HG03196 (cell line): ENCODE results near the gene CCZ1.
"Not testable (repeated sequence)": the region's sequence is repeated elsewhere in the genome, so short reads cannot be mapped to it uniquely, and the experiment has no call there.

Source experiments
- ATAC-seq: cut with Tn5 transposase; IDR thresholded peaks from one replicate; pipeline ENCODE4 v1.9.1; 2021; ENCODE audit not compliant: unreplicated experiment

The CCZ1 gene

DNA sequence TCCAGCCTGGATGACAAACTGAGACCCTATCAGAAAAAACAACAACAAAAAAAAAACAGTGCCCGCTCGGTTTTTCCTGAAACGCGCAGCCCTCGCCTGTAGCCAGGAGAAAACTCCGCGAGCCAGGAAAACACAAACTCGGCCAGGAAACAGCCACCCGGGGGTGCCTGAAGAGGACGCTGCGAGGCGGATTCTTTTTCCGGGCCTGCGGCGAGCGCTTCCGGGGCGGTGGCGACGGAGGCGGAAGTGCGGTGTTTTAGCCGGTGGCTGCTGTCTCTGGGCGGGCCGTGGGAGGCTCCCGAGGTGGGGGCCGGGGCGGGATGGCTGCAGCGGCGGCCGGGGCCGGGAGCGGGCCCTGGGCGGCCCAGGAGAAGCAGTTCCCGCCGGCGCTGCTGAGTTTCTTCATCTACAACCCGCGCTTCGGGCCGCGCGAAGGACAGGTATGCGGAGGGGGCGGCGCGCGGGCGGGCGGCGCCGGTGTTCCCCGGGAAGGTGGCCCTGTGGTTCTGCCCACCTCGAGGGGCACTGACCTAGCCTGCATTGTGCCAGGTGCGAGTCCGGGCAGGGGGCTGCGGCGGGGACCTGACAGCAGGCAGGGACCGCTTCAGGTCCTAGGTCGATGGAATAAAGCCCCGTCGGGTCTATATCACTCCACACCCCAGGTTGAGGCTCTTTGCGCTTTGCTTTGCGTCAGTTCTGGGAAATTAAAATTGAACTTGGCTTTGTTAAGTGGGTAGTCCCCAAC lies at the start of gene CCZ1:
CCZ1 (plus strand) TSS at position 254 of the 745 bp plus-strand sequence; CDS start at position 321, 67 bp downstream.
- peak; percentile 78 for ATAC-seq

DNA sequence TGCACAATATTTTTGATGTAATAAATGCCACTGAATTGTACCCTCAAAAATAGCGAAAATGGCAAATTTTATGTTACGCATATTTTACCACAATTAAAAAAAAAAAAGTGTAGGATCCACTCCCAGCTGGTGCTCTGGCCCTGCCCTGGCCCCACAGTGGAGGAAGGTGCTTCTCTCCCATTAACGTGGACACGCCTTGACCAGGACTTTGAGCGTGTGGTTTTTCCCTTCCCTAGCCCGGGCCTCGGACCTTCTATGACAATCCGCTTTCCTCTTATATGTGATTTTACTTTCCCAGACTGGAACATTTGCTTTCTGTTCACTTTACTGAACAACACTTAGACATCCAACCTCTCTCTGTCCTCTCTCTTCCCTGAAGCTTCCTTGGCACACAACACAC lies 47.6 kb upstream of the CCZ1 start:
- no peak for ATAC-seq

DNA sequence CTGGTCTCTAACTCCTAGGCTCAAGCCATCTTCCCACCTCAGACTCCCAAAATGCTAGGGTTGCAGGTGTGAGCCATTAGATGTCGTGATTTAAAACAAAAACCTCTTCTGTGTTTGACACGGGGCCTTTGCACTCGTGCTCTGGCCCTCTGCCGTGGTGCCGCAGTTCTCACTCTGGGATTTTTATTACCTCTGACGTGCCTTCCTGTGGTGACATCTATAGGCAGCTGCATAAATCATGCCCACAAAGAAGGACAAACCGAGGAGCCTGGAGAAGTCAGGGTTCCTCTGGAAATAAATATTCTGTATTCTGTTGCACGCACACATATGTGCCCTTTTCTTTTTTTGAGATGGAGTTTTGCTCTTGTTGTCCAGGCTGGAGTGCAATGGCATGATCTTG lies 43.8 kb upstream of the CCZ1 start:
- no peak for ATAC-seq

DNA sequence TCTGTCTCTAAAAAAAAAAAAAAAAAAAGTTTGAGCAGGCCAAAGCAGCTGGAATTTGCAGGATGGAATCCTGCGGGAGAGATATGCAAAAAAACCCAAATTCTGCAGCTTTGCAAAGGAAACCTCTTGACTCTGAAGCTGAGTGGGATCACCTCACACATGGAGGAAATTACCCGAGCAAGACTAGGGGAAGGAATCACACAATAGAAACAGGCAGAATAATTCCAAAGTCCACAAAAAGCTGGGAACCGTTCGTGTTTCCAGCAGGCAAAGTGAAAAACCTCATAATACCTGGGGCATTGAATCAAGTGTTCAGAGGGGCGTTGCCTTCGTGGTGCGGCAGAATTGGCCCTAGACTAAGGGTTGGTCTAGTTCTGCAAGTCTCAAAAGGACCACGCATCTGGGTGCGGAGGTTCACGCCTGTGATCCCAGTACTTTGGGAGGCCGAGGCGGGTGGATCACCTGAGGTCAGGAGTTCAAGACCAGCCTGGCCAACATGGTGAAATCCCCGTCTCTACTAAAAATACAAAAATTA lies 41.4 kb upstream of the CCZ1 start:
- not testable (repeated sequence) for ATAC-seq

DNA sequence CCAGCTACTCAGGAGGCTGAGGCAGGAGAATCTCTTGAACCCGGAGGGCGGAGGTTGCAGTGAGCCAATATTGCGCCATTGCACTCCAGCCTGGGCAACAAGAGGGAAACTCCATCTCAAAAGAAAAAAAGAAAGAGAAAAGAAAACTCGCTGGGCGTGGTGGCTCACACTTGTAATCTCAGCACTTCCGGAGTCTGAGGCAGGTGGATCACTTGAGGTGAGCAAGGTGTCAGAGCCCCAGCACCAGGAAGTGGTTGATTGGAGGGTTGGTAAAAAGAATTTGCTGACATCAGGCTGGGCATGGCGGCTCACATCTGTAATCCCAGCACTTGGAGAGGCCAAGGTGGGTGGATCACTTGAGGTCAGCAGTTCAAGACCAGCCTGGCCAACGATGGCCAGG lies 40.0 kb upstream of the CCZ1 start:
- not testable (repeated sequence) for ATAC-seq

DNA sequence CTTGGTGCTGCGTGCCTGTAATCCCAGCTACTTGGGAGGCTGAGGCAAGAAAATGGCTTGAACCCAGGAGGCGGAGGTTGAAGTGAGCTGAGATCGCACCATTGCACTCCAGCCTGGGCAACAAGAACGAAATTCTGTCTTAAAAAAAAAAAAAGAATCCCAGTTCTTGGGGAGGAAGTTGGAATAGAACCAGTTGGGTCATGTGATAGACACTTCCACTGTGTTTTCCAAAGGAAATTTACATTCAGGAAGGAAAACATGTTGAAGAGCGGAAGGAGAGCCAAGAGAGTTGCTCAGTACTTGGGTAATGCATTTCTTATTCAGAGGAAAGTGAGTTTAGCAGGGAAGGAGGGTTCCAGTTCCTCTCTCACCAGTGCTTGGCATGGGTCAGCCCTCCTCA lies 37.3 kb upstream of the CCZ1 start:
- ATAC-seq: not testable (repeated sequence)

DNA sequence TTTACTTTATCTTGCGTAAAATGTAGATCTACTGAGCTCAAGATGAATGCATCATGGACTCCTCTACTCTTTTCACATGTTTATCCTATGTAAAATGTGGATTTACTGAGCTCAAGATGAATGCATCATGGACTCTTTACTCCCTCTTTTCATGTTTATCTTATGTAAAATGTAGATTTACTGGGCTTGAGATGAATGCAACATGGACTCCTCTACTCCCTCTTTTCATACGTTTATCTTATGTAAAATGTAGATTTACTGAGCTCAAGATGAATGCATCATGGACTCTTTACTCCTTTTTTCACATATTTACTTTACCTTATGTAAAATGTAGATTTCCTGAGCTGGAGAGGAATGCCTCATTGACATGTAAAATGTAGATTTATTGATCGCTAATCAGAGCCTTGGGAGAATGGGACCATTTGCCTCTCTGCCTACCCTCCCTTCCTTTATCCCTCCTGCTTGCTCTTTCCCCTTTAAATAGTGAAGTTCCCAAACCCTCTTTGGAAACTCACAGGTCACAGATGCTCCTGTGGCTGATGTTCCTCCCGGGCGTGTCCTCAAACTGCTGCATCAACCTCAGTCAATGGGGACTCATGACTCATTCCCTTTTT lies 35.7 kb upstream of the CCZ1 start:
- not testable (repeated sequence) for ATAC-seq

DNA sequence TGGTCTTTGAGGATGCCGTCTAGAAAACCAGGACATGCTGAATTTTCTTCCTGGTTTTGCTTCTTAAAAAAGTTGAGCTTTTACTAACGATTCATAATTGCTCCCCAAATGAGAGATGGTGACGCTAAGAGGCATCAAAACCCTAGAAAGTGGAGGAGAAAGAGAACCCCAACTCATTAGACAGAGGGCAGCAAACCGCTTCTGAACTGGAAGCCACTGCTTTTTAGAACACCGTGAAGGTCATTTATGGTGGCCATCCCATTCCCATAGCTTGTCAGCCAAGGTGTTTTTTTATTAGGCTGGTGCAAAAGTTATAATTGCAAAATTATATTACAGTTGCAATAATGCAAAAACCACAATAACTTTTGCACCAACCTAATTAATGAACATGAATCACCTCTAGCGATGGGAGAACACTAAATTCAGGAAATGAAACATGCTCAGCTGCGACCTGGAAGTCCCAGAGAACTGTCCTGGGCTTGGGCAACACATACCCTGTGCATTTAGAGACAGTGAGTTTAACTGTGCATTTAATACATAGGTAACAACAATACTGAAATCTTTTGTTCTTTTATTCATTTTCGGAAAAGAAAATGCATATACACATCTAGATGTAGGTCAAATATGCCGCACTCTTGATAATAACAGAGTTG lies 33.1 kb upstream of the CCZ1 start:
- not testable (repeated sequence) for ATAC-seq

DNA sequence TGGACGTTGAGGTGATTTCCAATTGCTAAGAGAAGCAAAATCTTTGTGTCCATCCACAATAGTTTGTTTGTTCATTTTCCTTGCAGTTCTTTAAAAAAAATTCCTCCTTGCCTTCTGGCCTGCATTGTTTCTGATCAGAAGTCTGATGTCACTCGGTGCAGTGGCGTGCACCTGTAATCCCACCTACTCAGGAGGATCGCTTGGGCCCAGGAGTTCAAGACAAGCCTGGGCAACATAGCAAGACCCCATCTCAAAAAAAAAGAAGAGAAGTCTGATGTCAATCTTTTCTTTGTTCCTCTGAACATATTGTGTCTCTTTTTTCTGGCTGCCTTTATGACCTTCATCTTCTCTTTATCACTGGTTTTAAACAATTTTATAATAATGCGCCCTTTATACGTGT lies 31.5 kb upstream of the CCZ1 start:
- ATAC-seq: no peak

DNA sequence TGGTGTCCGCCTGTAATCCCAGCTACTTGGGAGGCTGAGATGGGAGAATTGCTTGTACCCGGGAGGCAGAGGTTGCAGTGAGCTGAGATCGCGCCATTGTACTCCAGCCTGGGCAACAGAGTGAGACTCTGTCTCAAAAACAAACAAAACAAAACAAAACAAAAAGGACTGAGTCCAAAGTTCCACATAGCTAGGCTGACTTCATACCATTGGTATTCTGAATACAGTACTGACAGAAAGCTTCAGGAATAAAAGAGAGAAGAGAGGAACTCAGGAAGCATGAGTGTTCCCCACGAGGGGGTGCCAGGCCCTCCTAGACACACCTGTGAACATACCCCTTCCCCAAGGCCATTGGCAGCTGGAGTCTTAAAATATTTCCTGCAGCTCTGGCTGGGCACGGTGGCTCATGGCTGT lies 29.6 kb upstream of the CCZ1 start:
- ATAC-seq: not testable (repeated sequence)

DNA sequence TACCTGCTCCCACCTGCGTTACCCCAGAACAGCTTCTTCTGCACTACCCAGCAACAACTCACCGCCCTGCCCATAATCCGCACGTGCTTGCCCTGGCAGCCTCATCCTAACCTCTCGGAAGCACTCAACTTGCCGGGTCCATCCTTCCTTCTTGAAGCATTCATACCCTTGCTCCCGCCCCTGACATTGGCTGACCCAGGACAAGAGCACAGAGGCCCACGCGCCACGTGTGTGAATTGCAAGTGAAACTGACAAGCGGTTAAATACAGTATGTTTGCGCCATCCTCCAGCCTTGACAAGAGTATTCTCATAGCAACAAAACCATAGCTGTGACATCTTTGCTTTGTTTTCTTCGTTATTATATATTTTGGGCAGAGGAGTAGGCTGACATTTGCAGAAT lies 28.8 kb upstream of the CCZ1 start:
- ATAC-seq: no peak

DNA sequence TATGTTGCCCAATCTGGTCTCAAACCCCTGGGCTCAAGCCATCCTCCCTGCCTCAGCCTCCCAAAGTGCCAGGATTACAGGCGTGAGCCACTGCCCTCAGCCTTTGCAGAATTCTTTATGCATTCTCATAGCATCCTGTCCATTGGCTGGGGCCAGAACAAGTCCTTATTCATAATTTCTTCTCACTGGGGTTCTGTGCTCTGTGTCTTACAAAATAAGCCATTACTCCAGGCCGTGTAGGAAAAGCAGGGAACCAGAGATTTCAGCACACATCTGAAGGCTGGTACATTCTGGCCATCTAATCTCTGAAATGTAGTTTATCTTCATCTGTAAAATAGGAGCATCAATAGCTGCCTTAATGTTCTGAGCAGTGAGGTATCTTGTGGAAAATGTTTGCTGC lies 28.2 kb upstream of the CCZ1 start:
- no peak for ATAC-seq

DNA sequence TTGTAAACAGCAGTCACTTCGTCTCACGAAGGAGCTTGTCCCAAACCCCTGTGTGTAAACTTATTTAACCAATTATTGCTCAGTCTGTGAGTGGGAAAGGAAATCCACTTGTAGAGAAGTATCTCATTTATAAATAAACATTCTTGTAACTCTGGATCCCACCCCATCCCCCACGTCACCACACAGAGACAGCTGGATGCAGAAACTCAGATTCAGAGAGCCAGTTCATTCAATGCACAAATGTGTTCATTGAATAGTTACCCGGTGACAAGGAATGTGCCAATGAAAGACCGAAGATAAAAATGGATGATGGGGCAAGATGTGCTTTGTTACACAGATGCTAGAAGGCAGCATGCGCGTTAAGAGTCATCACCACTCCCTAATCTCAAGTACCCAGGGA lies 26.2 kb upstream of the CCZ1 start:
- no peak for ATAC-seq

DNA sequence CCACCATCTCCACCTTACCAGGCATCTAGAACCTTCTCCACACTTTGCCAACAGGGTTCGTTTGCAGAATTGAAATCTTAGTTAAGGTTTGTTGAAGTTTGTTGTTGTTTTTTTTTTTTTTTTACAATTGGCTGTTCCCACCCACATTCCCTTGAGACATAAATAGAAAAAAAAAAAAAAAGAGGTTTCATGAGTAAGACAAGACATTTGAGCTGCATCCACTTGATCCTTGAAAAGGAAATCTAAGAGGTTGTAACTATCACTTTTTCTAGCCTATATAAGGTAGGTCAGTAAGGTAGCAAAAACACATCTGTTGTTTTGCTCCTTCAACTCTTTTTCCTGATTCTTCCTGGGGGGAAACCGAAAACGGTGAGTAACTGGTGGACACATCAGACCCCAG lies 18.9 kb upstream of the CCZ1 start:
- not testable (repeated sequence) for ATAC-seq

DNA sequence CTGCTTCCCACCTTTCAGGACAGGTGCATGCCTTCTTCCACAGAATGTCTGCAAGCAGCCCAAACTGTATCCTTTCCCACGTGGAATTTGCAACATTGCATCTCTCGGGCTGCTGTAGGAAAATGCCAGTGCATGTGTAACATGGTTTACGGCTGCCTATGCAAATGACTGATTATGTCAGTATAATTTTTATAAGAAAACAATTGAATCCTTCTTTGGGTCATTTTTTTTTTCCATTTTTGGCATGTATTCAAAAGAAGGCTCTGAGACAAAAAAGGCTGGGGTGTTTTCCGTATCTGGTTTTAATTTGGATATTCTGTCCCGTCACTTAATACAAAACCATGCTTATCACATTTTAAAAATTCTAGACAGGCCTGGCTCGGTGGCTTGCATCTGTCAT lies 18.4 kb upstream of the CCZ1 start:
- ATAC-seq: not testable (repeated sequence)

DNA sequence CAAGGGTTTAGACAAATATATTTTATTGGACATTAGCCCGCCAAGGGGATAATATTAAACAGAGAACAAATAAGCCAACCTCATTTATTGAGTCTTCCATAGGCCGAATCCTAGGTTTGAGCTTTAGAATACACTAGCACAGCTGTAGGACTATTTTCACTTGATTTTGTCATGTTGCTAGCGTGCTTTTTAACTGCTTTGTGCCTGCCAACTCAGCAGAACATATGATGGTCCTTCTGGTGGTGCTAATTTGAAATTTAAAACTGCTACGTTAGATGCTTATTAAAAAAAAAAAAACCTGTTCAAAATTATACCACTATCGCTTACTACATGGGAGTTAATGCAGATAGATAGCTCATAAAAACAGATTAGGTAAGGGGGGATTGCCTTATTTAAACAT lies 14.1 kb upstream of the CCZ1 start:
- not testable (repeated sequence) for ATAC-seq

DNA sequence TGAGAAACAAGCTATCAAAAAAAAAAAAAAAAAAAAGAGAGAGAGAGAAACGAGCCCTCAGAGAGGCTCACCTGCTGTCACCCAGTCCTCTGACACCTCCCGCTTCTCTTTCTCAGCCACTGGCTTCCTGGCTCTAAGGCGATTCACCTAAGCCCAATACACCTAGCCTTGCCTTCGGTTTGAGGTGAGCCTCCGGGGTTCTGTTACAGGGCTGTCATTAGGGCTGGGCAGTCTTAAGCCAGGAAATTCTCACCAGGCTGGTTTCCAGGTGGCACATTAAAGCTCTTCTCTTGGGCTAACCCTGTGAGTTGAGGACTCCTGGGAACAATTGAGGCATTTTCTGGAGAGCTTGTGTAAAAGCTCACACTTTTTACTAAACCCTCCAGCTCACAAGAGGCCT lies 10.5 kb upstream of the CCZ1 start:
- not testable (repeated sequence) for ATAC-seq

DNA sequence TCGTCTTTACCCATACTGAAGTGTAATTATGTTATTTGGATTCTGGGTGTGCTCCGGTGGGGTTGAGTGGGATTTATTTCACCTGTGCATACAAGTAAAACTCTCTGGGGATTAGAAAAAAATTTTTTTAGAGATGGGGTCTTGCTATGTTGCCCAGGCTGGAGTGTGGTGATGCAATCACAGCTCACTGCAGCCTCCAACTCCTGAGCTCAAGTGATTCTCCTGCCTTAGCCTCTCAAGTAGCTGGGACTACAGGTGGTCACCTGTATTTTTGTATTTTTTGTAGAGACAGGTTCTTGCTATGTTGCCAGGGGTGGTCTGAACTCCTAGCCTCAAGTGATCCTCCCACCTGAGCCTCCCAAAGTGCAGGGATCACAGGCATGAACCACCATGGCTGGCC lies 8.3 kb upstream of the CCZ1 start:
- ATAC-seq: not testable (repeated sequence)

DNA sequence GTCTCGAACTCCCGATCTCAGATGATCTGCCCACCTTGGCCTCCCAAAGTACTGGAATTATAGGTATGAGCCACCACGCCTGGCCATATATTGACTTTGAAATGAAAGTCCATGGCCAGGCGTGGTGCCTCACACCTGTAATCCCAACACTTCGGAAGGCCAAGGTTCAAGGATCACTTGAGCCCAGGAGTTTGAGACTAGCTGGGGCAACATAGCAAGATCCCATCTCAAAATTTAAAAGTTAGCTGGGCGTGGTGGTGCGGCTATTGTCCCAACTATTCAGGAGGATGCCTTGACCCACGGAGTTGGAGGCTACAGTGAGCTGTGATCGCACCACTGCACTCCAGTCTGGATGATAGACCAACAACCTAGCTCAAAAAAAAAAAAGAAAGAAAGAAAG lies 6.0 kb upstream of the CCZ1 start:
- no peak for ATAC-seq

DNA sequence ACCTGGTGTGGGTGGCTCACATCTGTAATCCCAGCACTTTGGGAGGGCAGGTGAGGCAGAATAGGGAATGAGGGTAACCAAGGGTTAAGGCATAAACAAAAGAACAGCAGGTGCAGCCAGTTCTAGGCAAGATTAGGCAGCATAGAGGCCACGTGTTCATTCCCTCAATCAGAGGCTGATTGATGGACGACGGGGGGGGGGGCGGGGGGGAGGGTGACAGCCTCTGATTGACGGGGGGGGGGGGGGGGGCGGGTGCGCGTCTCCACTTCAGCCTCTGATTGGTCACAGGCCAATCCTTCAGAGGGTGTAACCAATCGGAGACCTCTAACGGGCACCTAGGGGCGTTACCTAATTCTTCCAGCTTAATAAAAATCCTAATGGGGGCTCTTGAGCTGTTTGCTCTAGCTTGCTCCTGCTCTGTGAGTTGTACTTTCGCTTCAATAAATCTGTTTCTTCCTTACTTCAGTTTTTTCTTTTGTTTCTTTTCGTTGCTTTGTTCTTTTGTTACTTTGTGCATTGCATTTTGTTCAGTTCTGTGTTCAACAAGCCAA lies 1.1 kb upstream of the CCZ1 start:
- ATAC-seq: not testable (repeated sequence)

DNA sequence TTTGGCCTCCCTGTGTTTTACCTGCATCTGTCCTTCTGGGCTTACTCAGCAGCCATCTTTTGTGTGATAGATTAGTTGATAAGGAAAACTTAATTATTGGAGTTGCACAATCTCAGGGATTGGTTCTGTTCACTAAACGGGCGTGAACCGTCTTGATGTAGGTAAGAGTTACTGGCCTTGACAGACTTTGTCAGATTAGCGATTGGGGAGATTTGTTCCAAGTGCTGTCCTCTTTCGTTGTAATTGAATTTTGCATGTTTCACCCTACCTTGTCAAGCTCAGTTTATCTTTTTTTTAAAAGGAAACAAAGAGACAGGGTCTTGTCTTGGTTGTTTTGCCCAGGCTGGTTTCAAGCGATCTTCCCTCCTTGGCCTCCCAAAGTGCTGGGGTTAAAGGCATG lies 4.5 kb downstream of the CCZ1 start:
- ATAC-seq: not testable (repeated sequence)

DNA sequence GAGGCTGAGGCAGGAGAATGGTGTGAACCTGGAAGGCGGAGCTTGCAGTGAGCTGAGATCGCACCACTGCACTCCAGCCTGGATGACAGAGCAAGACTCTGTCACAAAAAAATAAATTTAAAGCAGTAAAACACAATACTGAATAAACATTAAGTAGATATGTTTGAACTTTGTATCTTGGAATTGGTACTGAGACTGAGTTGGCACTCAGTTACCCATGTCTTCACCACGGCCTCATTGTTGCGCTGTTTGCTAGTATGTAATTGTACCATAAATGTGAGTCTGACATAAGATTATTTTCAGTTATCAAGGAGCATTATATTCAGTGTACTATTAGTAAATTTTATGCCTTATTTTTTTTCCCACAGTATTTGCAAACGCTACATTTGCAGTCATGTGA lies 6.2 kb downstream of the CCZ1 start:
- ATAC-seq: not testable (repeated sequence)
